ENCODE measurements around the gene IL1A. TPM values are rescaled to one million over a fixed set of nuclear protein-coding genes. Genes with fewer than 3 reads are reported as not detected.

Gene IL1A
- total RNA-seq, 1 donor from 2014 or later = 4.4 TPM

GRCh38 chr2:112788653-112789052 is 4.4 kb upstream of the IL1A start:
- H3K4me1 Mint-ChIP-seq = peaks cover 21% of the 10 kb centered on the region
- TF ChIP-seq CTCF (IDR thresholded peaks at IDR 0.05; ENCODE audit: unreplicated experiment) = no peak

DNA sequence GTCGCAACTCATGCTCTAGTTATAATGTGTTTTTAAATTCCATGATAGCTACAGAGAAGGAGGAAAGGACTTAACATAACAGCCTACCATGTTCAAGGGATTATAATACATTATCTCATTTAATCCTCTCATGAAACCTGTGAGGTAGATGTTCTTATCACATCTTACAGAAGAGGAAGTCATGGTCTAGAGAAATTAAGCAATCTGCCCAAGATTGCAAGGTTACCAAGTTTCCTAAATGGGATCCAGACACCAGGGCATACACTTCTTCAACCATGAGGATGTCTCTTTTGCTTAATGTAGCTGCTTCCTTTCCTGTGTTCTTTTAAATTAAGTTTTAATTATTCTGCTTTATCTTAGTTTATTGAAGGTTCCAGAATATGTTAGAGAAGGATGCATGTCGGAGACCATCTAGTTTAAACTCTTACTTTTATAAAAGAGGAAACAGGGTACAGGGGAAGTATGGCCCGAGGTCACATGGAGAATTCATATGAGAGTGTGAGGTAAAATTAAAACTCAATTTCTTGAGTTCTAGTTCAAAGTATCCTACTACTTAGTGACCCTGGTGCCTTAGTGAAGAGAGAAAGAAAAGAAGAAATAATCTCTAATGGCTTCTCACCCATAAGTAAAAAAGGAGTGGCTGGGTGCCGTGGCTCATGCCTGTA is 3.6 kb upstream of the IL1A start:
- H3K4me1 Mint-ChIP-seq = peaks cover 19% of the 10 kb centered on the region
- H3K4me3 Mint-ChIP-seq = no peak overlapping the region
- no peaks in the 10 kb centered on the region for H3K27me3 Mint-ChIP-seq (ENCODE audit: low read depth)
- no peak for TF ChIP-seq CTCF (IDR thresholded peaks at IDR 0.05; ENCODE audit: unreplicated experiment)
- no peaks in the 10 kb centered on the region for H3K36me3 Mint-ChIP-seq
- H3K9me3 Mint-ChIP-seq = peaks cover 3% of the 10 kb centered on the region
- DNase-seq (ENCODE audit: low spot score in 2 of 2, unreplicated experiment in 2 of 2) = no peak
- no peak overlapping the region for H3K27ac Mint-ChIP-seq

More at GRCh38 chr2:112788653-112789052, 4.4 kb upstream of the IL1A start:
- H3K9me3 Mint-ChIP-seq = peaks cover 3% of the 10 kb centered on the region
- no peaks in the 10 kb centered on the region for H3K27me3 Mint-ChIP-seq (ENCODE audit: low read depth)
- H3K4me3 Mint-ChIP-seq = no peak overlapping the region
- DNase-seq (ENCODE audit: low spot score in 2 of 2, unreplicated experiment in 2 of 2) = no peak
- no peaks in the 10 kb centered on the region for H3K36me3 Mint-ChIP-seq
- H3K27ac Mint-ChIP-seq = no peak overlapping the region

DNA sequence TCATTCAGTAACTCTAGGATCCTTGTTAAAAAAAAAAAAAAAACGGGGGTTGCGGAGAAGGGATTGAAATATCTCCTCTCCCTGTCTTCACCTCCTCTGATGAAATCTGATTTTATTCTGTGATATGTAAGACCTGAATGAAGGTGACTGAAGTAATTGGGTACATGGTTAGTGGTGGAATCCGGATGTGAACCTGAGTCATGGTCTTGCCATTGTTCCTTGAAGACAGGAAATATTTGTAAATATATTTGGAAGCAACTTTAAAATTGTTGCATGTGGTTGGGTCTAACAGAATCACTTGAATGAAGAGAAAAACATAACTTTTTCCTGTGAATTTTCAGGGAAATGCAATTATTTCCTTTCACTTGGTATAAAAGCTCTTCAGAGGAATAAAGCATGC is 3.0 kb upstream of the IL1A start:
- DNase-seq (ENCODE audit: low spot score in 2 of 2, unreplicated experiment in 2 of 2) = no peak
- no peak for TF ChIP-seq CTCF (IDR thresholded peaks at IDR 0.05; ENCODE audit: unreplicated experiment)
- H3K4me1 Mint-ChIP-seq = peaks cover 20% of the 10 kb centered on the region
- no peak overlapping the region for H3K4me3 Mint-ChIP-seq
- H3K27me3 Mint-ChIP-seq (ENCODE audit: low read depth) = no peaks in the 10 kb centered on the region
- peaks cover 3% of the 10 kb centered on the region for H3K9me3 Mint-ChIP-seq
- no peaks in the 10 kb centered on the region for H3K36me3 Mint-ChIP-seq
- H3K27ac Mint-ChIP-seq = no peak overlapping the region

- Mint-ChIP-seq H3K27me3 (ENCODE audit: low read depth) (no peaks in the 10 kb centered on the region), H3K4me3 (peak overlapping the region; percentile 59), H3K4me1 (peaks cover 20% of the 10 kb centered on the region), H3K36me3 (peaks cover 3% of the 10 kb centered on the region), H3K27ac (peak overlapping the region; percentile 78), H3K9me3 (no peaks in the 10 kb centered on the region)
- TF ChIP-seq CTCF (IDR thresholded peaks at IDR 0.05; ENCODE audit: unreplicated experiment) = no peak
- no peak for DNase-seq (ENCODE audit: low spot score in 2 of 2, unreplicated experiment in 2 of 2)
Measured at GRCh38 chr2:112783187-112783714, 1.0 kb downstream of the IL1A start.

- H3K36me3 Mint-ChIP-seq = peaks cover 11% of the 10 kb centered on the region
- H3K27ac Mint-ChIP-seq = no peak overlapping the region
- H3K9me3 Mint-ChIP-seq = no peaks in the 10 kb centered on the region
- no peak overlapping the region for H3K4me3 Mint-ChIP-seq
- DNase-seq (ENCODE audit: low spot score in 2 of 2, unreplicated experiment in 2 of 2) = no peak
- TF ChIP-seq CTCF (IDR thresholded peaks at IDR 0.05; ENCODE audit: unreplicated experiment) = no peak
- H3K4me1 Mint-ChIP-seq = peaks cover 20% of the 10 kb centered on the region
- H3K27me3 Mint-ChIP-seq (ENCODE audit: low read depth) = no peaks in the 10 kb centered on the region
Measured at GRCh38 chr2:112782234-112782799, 2.0 kb downstream of the IL1A start.
